K562 (cell line): ENCODE measurements around the gene NECAB3. TPM values are rescaled to one million over a fixed set of nuclear protein-coding genes. Genes with fewer than 3 reads are reported as not detected.

Source experiments
- CREM ChIP-seq: IDR thresholded peaks from 2 replicates; pipeline ENCODE4 v1.6.1; 2014; ENCODE audit warnings: antibody characterized with exemption, low read depth
- CTCF ChIP-seq, 3 experiments: IDR thresholded peaks in 2 of 3; conservative IDR thresholded peaks in 1 of 3; 2 replicates each; pipeline ENCODE4 v1.5.1; 2011 to 2012; ENCODE audit warnings: low read length in 3 of 3, mild to moderate bottlenecking in 3 of 3, control low read depth in 2 of 3, improper control_type of control experiment in 1 of 3, inconsistent platforms in 1 of 3, low read depth in 1 of 3, mixed read lengths in 1 of 3, moderate library complexity in 1 of 3; ENCODE audit not compliant: insufficient read depth in 2 of 3
- ETV5 ChIP-seq: sonication (generic); formaldehyde crosslinking; IDR thresholded peaks from 2 replicates; pipeline ENCODE4 v1.4.0; 2020; ENCODE audit warnings: low read depth, mild to moderate bottlenecking, missing genetic modification reagents
- HMGN3 ChIP-seq: IDR thresholded peaks from 2 replicates; pipeline ENCODE4 v1.6.1; 2011; ENCODE audit warnings: borderline replicate concordance, low read depth, mild to moderate bottlenecking, mixed read lengths, low read length; ENCODE audit not compliant: insufficient read length; ENCODE audit errors: extremely low read depth
- NR2C1 ChIP-seq, 2 experiments: fragments of 450-650 bp; IDR thresholded peaks; 2 replicates each; pipeline ENCODE4 v1.6.1; 2017; ENCODE audit warnings: mild to moderate bottlenecking in 2 of 2, antibody characterized with exemption in 1 of 2, inconsistent platforms in 1 of 2, missing compliant biosample characterization in 1 of 2, missing genetic modification characterization in 1 of 2
- SMARCA5 ChIP-seq: fragments of 450-650 bp; IDR thresholded peaks from 2 replicates; pipeline ENCODE4 v1.6.1; 2016
- SMC3 ChIP-seq: conservative IDR thresholded peaks from 2 replicates; pipeline ENCODE4 v1.6.1; 2011; ENCODE audit warnings: low read depth, low read length, improper control_type of control experiment; ENCODE audit not compliant: insufficient read depth
- ZBTB40 ChIP-seq, 2 experiments: fragments of 450-650 bp in 1 of 2; sonication (generic) in 1 of 2; formaldehyde crosslinking in 1 of 2; IDR thresholded peaks; 2 replicates each; pipeline versions ENCODE4 v1.7.1 to v1.9.0; 2016 to 2022; ENCODE audit warnings: inconsistent platforms in 1 of 2, mild to moderate bottlenecking in 1 of 2, missing genetic modification reagents in 1 of 2
- ZFP36 ChIP-seq: fragments of 150-350 bp; IDR thresholded peaks from 2 replicates; pipeline ENCODE4 v1.6.1; 2018; ENCODE audit warnings: low read length, low read depth; ENCODE audit not compliant: partially characterized antibody
- ZFX ChIP-seq: sonication (generic); formaldehyde crosslinking; IDR thresholded peaks from 2 replicates; pipeline ENCODE4 v1.8.0; 2022; ENCODE audit warnings: mild to moderate bottlenecking, missing genetic modification reagents, moderate library complexity
- ZNF224 ChIP-seq: sonication (generic); formaldehyde crosslinking; IDR thresholded peaks from 2 replicates; pipeline ENCODE4 v1.8.0; 2022; ENCODE audit warnings: mild to moderate bottlenecking, missing genetic modification reagents
- polyA plus RNA-seq, 8 experiments: library from polyadenylated mRNA; depleted of rRNA in 4 of 8; stranded (reverse) in 5 of 8; unstranded in 3 of 8; fragments of >200 nt; fragmentation: Nextera tagmentation in 2 of 8; fragmentation: Illumina TruSeq in 1 of 8; extraction: Ambion mirVana in 2 of 8; extraction: Trizol in 1 of 8; gene quantifications; 2 replicates each; pipeline versions ENCODE4 v1.2.1 to v1.2.3, GENCODE V29; 2011 to 2014; ENCODE audit warnings: inconsistent platforms in 1 of 8, missing spikeins in 1 of 8
- total RNA-seq, 7 experiments: library from RNA; depleted of rRNA in 6 of 7; stranded (reverse); fragments of >200 nt in 6 of 7; fragmentation: Illumina TruSeq in 2 of 7; extraction: Trizol in 2 of 7; gene quantifications; 2 replicates each; pipeline versions ENCODE4 v1.2.1 to v1.2.3, GENCODE V29; 2011 to 2021; ENCODE audit warnings: low replicate concordance in 1 of 7
- TF ChIP-seq, protein P1 (sequence below): sonication (generic); formaldehyde crosslinking; IDR thresholded peaks from 2 replicates; pipeline ENCODE4 v1.8.0; 2022; ENCODE audit warnings: missing genetic modification reagents, mild to moderate bottlenecking, moderate library complexity, borderline replicate concordance

The NECAB3 gene
- total and polyA plus RNA-seq, 9 of the 15 experiments (the other 6 are each of a cell fraction or from before 2014, with no cell fraction given), result 0.94 to 63.3 (median 31.5) TPM

GRCh38 chr20:33685328-33686099 lies 11.3 kb upstream of the NECAB3 start (continued):
- peak; percentile 47 for TF ChIP-seq ZFX (CRISPR knock-in tag)
- no peak for TF ChIP-seq NR2C1 (IDR thresholded peaks at IDR 0.05)
- no peak for TF ChIP-seq NR2C1 (tag; IDR thresholded peaks at IDR 0.05)
- TF ChIP-seq ETV5 (CRISPR knock-in tag), result 0 out of 2 replicates have a peak, but pooled peaks have one; percentile 30
- TF ChIP-seq, protein P1, sequence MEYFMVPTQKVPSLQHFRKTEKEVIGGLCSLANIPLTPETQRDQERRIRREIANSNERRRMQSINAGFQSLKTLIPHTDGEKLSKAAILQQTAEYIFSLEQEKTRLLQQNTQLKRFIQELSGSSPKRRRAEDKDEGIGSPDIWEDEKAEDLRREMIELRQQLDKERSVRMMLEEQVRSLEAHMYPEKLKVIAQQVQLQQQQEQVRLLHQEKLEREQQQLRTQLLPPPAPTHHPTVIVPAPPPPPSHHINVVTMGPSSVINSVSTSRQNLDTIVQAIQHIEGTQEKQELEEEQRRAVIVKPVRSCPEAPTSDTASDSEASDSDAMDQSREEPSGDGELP (CRISPR knock-in tag), result peak; percentile 83; the same call in 1 of the 2 replicates
- peak; percentile 52; the same call in 1 of the 2 replicates for TF ChIP-seq ZBTB40 (IDR thresholded peaks at IDR 0.05)
- TF ChIP-seq ZBTB40 (CRISPR knock-in tag; IDR thresholded peaks at IDR 0.05), result no peak
- TF ChIP-seq SMARCA5, result peak; percentile 71
- TF ChIP-seq HMGN3, result peak; percentile 16
- peak; percentile 43 for TF ChIP-seq ZFP36
- TF ChIP-seq CTCF (IDR thresholded peaks at IDR 0.05 in 2 of 3, conservative IDR thresholded peaks at IDR 0.05 in 1 of 3; ENCODE audit: insufficient read depth in 2 of 3, low read depth in 1 of 3, low read length in 3 of 3), result peak in 2 of 3 experiments; percentile 1 to 37; a peak in 1 of 6 replicates
- TF ChIP-seq SMC3, result 0 out of 2 replicates have a peak, but pooled peaks have one; percentile 11
- peak; percentile 46 for TF ChIP-seq CREM
- no peak for TF ChIP-seq ZNF224 (CRISPR knock-in tag)
